DND-41 (cell line): ENCODE data around the gene AKR1B1.

Experiments used
- ATAC-seq: fragments of 200-7000 bp; cut with Tn5 transposase; 3 replicates; pipeline ENCODE4 v1.9.1; 2021; ENCODE audit warnings: low read depth; ENCODE audit not compliant: insufficient read depth
- DNase-seq: peaks from one replicate; pipeline ENCODE4 v3.0.0-alpha.2; 2020
- H2AFZ ChIP-seq: 2 replicates; pipeline ENCODE4 v1.6.0; 2012; ENCODE audit warnings: low read depth, low read length
- H3K27ac ChIP-seq: 2 replicates; pipeline ENCODE4 v1.5.1; 2012; ENCODE audit warnings: low read length, inconsistent platforms
- H3K27me3 ChIP-seq: fragments of 200-600 bp; sonication (generic); 2 replicates; pipeline ENCODE4 v1.6.0; 2012; ENCODE audit warnings: low read length, mild to moderate bottlenecking, inconsistent platforms; ENCODE audit not compliant: insufficient read depth, poor library complexity
- H3K36me3 ChIP-seq: 2 replicates; pipeline ENCODE4 v1.5.1; 2012; ENCODE audit warnings: low read length, inconsistent platforms; ENCODE audit not compliant: insufficient read depth
- H3K4me1 ChIP-seq: 2 replicates; pipeline ENCODE4 v1.5.1; 2012; ENCODE audit warnings: mild to moderate bottlenecking, low read length; ENCODE audit not compliant: insufficient read depth
- H3K4me2 ChIP-seq: 2 replicates; pipeline ENCODE4 v1.6.0; 2012; ENCODE audit warnings: mild to moderate bottlenecking, moderate library complexity, low read length, inconsistent platforms; ENCODE audit not compliant: insufficient read depth
- H3K4me3 ChIP-seq, 2 experiments: fragments of 200-600 bp in 1 of 2; shearing (Covaris generic) in 1 of 2; 2 replicates each; pipeline ENCODE4 v1.5.1; 2012 to 2016; ENCODE audit warnings: inconsistent platforms in 2 of 2, low read length in 2 of 2, mild to moderate bottlenecking in 2 of 2, low read depth in 1 of 2, moderate library complexity in 1 of 2
- H3K79me2 ChIP-seq: 2 replicates; pipeline ENCODE4 v1.6.0; 2012; ENCODE audit warnings: low read length, inconsistent platforms; ENCODE audit not compliant: insufficient read depth
- H3K9ac ChIP-seq: 2 replicates; pipeline ENCODE4 v1.6.0; 2012; ENCODE audit warnings: low read depth, mild to moderate bottlenecking, inconsistent platforms, low read length, moderate library complexity
- H3K9me3 ChIP-seq: 2 replicates; pipeline ENCODE4 v1.5.1; 2012; ENCODE audit warnings: low read length, moderate library complexity, mild to moderate bottlenecking, inconsistent platforms; ENCODE audit not compliant: insufficient read depth, severe bottlenecking
- H4K20me1 ChIP-seq: 2 replicates; pipeline ENCODE4 v1.6.0; 2012; ENCODE audit warnings: low read length; ENCODE audit not compliant: insufficient read depth
- EZH2 ChIP-seq: IDR thresholded peaks from 3 replicates; pipeline ENCODE4 v1.6.1; 2012; ENCODE audit warnings: borderline replicate concordance, low read depth, mild to moderate bottlenecking, moderate library complexity, low read length, inconsistent platforms; ENCODE audit not compliant: severe bottlenecking
- TF ChIP-seq, protein P1 (sequence below): IDR thresholded peaks from 2 replicates; pipeline ENCODE4 v1.5.1; 2012; ENCODE audit warnings: borderline replicate concordance, low read length, moderate library complexity, mild to moderate bottlenecking; ENCODE audit not compliant: poor library complexity, severe bottlenecking; ENCODE audit errors: extremely low read depth

AKR1B1 gene

DNA sequence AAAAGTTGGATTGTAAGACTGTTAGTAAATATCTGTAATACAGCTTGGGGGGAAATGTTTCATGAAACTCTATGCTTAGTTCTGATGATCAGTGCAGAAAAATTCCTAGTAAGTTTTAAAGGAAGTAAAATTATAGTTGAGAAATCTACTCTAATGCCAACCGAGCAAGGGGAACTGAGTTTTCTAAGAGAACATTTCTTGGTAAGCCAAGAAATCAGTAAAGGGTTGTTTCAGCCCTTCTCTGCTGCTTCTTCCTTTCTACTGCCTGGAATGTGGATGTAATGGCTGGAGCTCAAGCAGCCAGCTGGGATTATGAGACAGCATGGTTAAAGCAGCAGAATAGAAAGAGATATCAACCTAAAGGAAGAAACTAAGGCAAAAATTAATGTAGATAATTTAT is 15.9 kb upstream of the AKR1B1 start:
- H3K36me3 ChIP-seq: no peaks in the 10 kb centered on the region
- ATAC-seq: no peak
- no peak overlapping the region for H3K27ac ChIP-seq
- no peaks in the 10 kb centered on the region for H4K20me1 ChIP-seq
- H3K4me1 ChIP-seq: no peaks in the 10 kb centered on the region
- no peaks in the 10 kb centered on the region for H3K79me2 ChIP-seq
- no peaks in the 10 kb centered on the region for H3K9me3 ChIP-seq
- H2AFZ ChIP-seq: no peak overlapping the region
- no peaks in the 10 kb centered on the region for H3K27me3 ChIP-seq
- no peak overlapping the region for H3K4me2 ChIP-seq
- no peak overlapping the region for H3K9ac ChIP-seq
- no peak for DNase-seq
- no peak overlapping the region for H3K4me3 ChIP-seq
- TF ChIP-seq EZH2: no peak
- TF ChIP-seq, protein P1, sequence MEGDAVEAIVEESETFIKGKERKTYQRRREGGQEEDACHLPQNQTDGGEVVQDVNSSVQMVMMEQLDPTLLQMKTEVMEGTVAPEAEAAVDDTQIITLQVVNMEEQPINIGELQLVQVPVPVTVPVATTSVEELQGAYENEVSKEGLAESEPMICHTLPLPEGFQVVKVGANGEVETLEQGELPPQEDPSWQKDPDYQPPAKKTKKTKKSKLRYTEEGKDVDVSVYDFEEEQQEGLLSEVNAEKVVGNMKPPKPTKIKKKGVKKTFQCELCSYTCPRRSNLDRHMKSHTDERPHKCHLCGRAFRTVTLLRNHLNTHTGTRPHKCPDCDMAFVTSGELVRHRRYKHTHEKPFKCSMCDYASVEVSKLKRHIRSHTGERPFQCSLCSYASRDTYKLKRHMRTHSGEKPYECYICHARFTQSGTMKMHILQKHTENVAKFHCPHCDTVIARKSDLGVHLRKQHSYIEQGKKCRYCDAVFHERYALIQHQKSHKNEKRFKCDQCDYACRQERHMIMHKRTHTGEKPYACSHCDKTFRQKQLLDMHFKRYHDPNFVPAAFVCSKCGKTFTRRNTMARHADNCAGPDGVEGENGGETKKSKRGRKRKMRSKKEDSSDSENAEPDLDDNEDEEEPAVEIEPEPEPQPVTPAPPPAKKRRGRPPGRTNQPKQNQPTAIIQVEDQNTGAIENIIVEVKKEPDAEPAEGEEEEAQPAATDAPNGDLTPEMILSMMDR: no peak

DNA sequence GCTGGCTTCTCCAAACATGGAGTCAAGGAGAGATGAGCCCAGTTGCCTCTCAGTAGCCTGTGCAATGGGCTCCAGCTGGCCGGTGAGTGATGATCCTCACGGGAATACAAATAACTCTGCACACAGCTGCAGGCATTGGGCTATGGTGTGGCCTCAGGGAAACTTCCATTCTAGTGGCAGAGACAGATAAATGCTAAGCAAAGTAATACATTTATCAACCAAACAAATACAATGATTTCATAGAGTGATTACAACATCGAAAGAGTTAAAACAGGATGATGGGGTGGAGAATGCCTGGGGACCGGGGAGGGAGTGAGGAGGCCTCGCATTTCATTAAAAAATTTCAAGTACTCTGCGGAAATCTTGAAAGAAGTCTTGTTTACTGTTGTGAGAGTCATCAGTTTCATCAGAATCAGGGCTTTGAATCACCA is 15.0 kb upstream of the AKR1B1 start:
- DNase-seq: no peak
- no peaks in the 10 kb centered on the region for H3K27me3 ChIP-seq
- no peaks in the 10 kb centered on the region for H3K36me3 ChIP-seq
- H3K9ac ChIP-seq: no peak overlapping the region
- TF ChIP-seq, protein P1: no peak
- TF ChIP-seq EZH2: no peak
- no peaks in the 10 kb centered on the region for H3K4me1 ChIP-seq
- no peak overlapping the region for H2AFZ ChIP-seq
- no peaks in the 10 kb centered on the region for H4K20me1 ChIP-seq
- H3K79me2 ChIP-seq: no peaks in the 10 kb centered on the region
- no peak overlapping the region for H3K4me2 ChIP-seq
- no peaks in the 10 kb centered on the region for H3K9me3 ChIP-seq
- H3K4me3 ChIP-seq: no peak overlapping the region
- H3K27ac ChIP-seq: no peak overlapping the region
- ATAC-seq: no peak

DNA sequence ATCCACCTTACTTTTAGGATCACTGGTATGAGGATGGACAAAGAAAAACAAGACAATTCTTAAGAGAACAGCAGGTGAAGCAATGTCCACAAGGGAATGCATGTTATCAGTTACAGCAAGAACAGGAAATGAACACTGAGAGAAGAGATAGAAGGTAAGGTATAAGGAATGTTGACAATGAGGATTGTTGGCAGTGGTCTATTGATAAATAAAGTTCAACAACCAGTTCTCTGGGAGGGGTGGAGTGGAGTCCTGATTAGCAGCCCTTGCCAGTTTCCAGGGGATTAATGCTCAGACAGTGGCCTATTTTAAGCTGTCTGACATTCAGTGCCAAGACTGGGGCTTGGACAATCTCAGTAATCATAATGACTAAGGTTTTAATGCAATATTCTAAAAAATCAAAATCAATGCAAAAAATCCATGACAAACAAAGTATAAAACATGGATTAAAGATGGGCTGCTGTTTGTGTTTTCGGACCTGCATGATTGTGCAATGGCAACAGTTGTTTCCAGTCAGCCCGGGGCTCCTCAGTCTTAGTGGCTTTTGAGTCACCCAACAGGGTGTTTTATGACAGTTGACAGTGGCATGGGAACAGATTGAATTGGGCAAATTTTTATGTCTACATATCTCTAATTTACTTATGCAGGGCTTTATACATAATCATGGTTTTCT is 13.8 kb upstream of the AKR1B1 start:
- DNase-seq (no peak), ATAC-seq (no peak)
- H3K9me3 ChIP-seq: no peaks in the 10 kb centered on the region
- no peak overlapping the region for H3K27ac ChIP-seq
- H3K27me3 ChIP-seq: no peaks in the 10 kb centered on the region
- H3K79me2 ChIP-seq: no peaks in the 10 kb centered on the region
- TF ChIP-seq, protein P1: no peak
- TF ChIP-seq EZH2: no peak
- no peaks in the 10 kb centered on the region for H3K36me3 ChIP-seq
- H2AFZ ChIP-seq: no peak overlapping the region
- H3K4me1 ChIP-seq: no peaks in the 10 kb centered on the region
- no peak overlapping the region for H3K4me2 ChIP-seq
- no peak overlapping the region for H3K9ac ChIP-seq
- no peak overlapping the region for H3K4me3 ChIP-seq
- no peaks in the 10 kb centered on the region for H4K20me1 ChIP-seq
